Measurements from ENCODE around the gene RASAL1. TPM values are rescaled to one million over a fixed set of nuclear protein-coding genes. Genes with fewer than 3 reads are reported as not detected.

The RASAL1 gene
- total RNA-seq, 1 experiment from 2014 or later = 16.0 TPM

GRCh38 chr12:113050795-113051194 is 84.8 kb downstream of the RASAL1 start:
- Histone ChIP-seq H3K79me2 (ENCODE audit: insufficient read depth, low read length) (no peaks in the 10 kb centered on the region), H4K20me1 (ENCODE audit: insufficient read depth) (no peaks in the 10 kb centered on the region), H3K27ac (ENCODE audit: low read depth, low read length) (no peak overlapping the region), H3K4me3 (replicated peaks in 1 of 2; ENCODE audit: low read depth in 1 of 2, low read length in 2 of 2) (no peak overlapping the region), H3K9me2 (ENCODE audit: insufficient read depth) (no peaks in the 10 kb centered on the region), H3K36me3 (ENCODE audit: control insufficient read depth in 1 of 2, insufficient read depth in 2 of 2, low read length in 2 of 2) (no peaks in the 10 kb centered on the region), H3K4me2 (ENCODE audit: low read length) (no peak overlapping the region), H3K9me3 (ENCODE audit: control insufficient read depth in 1 of 2, insufficient read depth in 1 of 2, low read depth in 1 of 2, low read length in 2 of 2) (no peaks in the 10 kb centered on the region), H3K27me3 (ENCODE audit: insufficient read depth, low read length) (peaks cover 11% of the 10 kb centered on the region; the same call in 1 of the 2 replicates), H3K9ac (ENCODE audit: low read length) (no peak overlapping the region), H2AFZ (ENCODE audit: low read depth, low read length, poor library complexity, severe bottlenecking) (no peak overlapping the region), H3K4me1 (ENCODE audit: control insufficient read depth in 1 of 2, insufficient read depth in 2 of 2, low read length in 2 of 2) (no peaks in the 10 kb centered on the region)
- no peak for ATAC-seq
- ChIA-PET CTCF (interaction anchor here (1.0 to 1.7 kb wide), 2 partner anchors 48 to 58 kb away, joined by 4 read pairs; no protein-coding TSS in a partner anchor), POLR2A (no interaction called here), RAD21 (ENCODE audit: low non-redundant PET in 1 of 2, low total read pairs in 2 of 2, uncharacterized antibody in 2 of 2, unreplicated experiment in 2 of 2) (no interaction called here)
- no peak for DNase-seq (ENCODE audit: low read depth, low spot score)
- no peak for TF ChIP-seq REST (IDR thresholded peaks at IDR 0.05; ENCODE audit: low read depth)
- TF ChIP-seq RAD21 (IDR thresholded peaks at IDR 0.05; ENCODE audit: low read depth) = no peak
- no peak for TF ChIP-seq ZBTB33 (IDR thresholded peaks at IDR 0.05; ENCODE audit: extremely low read depth, insufficient replicate concordance, low read length)
- TF ChIP-seq FOSL1 (IDR thresholded peaks at IDR 0.05; ENCODE audit: low read depth) = no peak
- no peak for TF ChIP-seq SIN3A (IDR thresholded peaks at IDR 0.05; ENCODE audit: low read depth)
- no peak for TF ChIP-seq EZH2phosphoT487 (IDR thresholded peaks at IDR 0.05; ENCODE audit: borderline replicate concordance)
- no peak for TF ChIP-seq SRF (IDR thresholded peaks at IDR 0.05; ENCODE audit: low read depth)
- no peak for TF ChIP-seq CBX3 (IDR thresholded peaks at IDR 0.05; ENCODE audit: low read depth)
- TF ChIP-seq POLR2AphosphoS5 (IDR thresholded peaks at IDR 0.05; ENCODE audit: low read depth, low read length) = no peak
- TF ChIP-seq MAX (IDR thresholded peaks at IDR 0.05) = no peak
- no peak for TF ChIP-seq SP1 (IDR thresholded peaks at IDR 0.05; ENCODE audit: low read depth)
- TF ChIP-seq TCF7L2 (IDR thresholded peaks at IDR 0.05; ENCODE audit: borderline replicate concordance, extremely low read depth, insufficient read depth, insufficient read length) = no peak
- TF ChIP-seq ATF3 (IDR thresholded peaks at IDR 0.05) = no peak
- TF ChIP-seq CTCF (IDR thresholded peaks at IDR 0.05 in 2 of 3, conservative IDR thresholded peaks at IDR 0.05 in 1 of 3; ENCODE audit: borderline replicate concordance in 1 of 3, insufficient read depth in 1 of 3, low read depth in 2 of 3, low read length in 2 of 3) = no peak
- no peak for TF ChIP-seq ZNF274 (IDR thresholded peaks at IDR 0.05; ENCODE audit: low read depth, low read length)
- no peak for TF ChIP-seq EGR1 (IDR thresholded peaks at IDR 0.05; ENCODE audit: low read depth)
- no peak for TF ChIP-seq EZH2 (IDR thresholded peaks at IDR 0.05)
- intact Hi-C loops (cut with micrococcal nuclease) = no loop called here
- no TSS peak for BruUV-seq (replicated peaks)
